WI38 (cell line): ENCODE measurements around the gene POLR1D.

ENCODE experiments used
- H3K4me3 ChIP-seq: 2 replicates; pipeline ENCODE4 v1.5.1; 2011; ENCODE audit warnings: low read depth, mild to moderate bottlenecking, control low read depth, low read length
- CTCF ChIP-seq: IDR thresholded peaks from 2 replicates; pipeline ENCODE4 v1.5.1; 2012; ENCODE audit warnings: low read depth, mild to moderate bottlenecking, control low read depth, low read length

Gene POLR1D

GRCh38 chr13:27587095-27587746 lies 34.5 kb upstream of the POLR1D start:
- TF ChIP-seq CTCF, result no peak
- no peak overlapping the region for H3K4me3 ChIP-seq

- no peak overlapping the region for H3K4me3 ChIP-seq
- TF ChIP-seq CTCF, result no peak
Measured at GRCh38 chr13:27588405-27588804, 33.3 kb upstream of the POLR1D start.

- TF ChIP-seq CTCF, result no peak
- no peak overlapping the region for H3K4me3 ChIP-seq
Measured at GRCh38 chr13:27592865-27593264, 28.8 kb upstream of the POLR1D start.

GRCh38 chr13:27593267-27593666 lies 28.4 kb upstream of the POLR1D start:
- H3K4me3 ChIP-seq, result no peak overlapping the region
- no peak for TF ChIP-seq CTCF

- TF ChIP-seq CTCF, result no peak
- H3K4me3 ChIP-seq, result no peak overlapping the region
Measured at GRCh38 chr13:27595055-27595811, 26.5 kb upstream of the POLR1D start.

GRCh38 chr13:27599096-27599495 lies 22.6 kb upstream of the POLR1D start:
- no peak for TF ChIP-seq CTCF

GRCh38 chr13:27599845-27600553 lies 21.7 kb upstream of the POLR1D start:
- no peak overlapping the region for H3K4me3 ChIP-seq
- no peak for TF ChIP-seq CTCF

More at GRCh38 chr13:27599096-27599495, 22.6 kb upstream of the POLR1D start:
- H3K4me3 ChIP-seq, result no peak overlapping the region
